Left ventricle myocardium inferior (tissue), 1 donor: Measurements from ENCODE around the gene CAPN15. TPM values are rescaled to one million over a fixed set of nuclear protein-coding genes. Genes with fewer than 3 reads are reported as not detected.
"Not testable (repeated sequence)": the region's sequence is repeated elsewhere in the genome, so short reads cannot be mapped to it uniquely, and the experiment has no call there.

Source experiments
- DNase-seq: peaks from one replicate; pipeline ENCODE4 v3.0.0-alpha.2; 2020
- H3K27ac ChIP-seq: fragments of 200-600 bp; replicated peaks from 2 replicates; pipeline ENCODE4 v1.8.0; 2021
- H3K27me3 ChIP-seq: fragments of 200-600 bp; 2 replicates; pipeline ENCODE4 v1.8.0; 2021; ENCODE audit warnings: low read depth
- H3K36me3 ChIP-seq: fragments of 200-600 bp; 2 replicates; pipeline ENCODE4 v1.8.0; 2021
- H3K4me1 ChIP-seq: fragments of 200-600 bp; 2 replicates; pipeline ENCODE4 v1.8.0; 2021
- H3K4me3 ChIP-seq: fragments of 200-600 bp; 2 replicates; pipeline ENCODE4 v1.8.0; 2021; ENCODE audit warnings: mild to moderate bottlenecking, moderate library complexity
- H3K9me3 ChIP-seq: fragments of 200-600 bp; replicated peaks from 2 replicates; pipeline ENCODE4 v1.8.0; 2021
- intact Hi-C: fragments of 100-400 bp; cut with micrococcal nuclease; formaldehyde crosslinking; loops from one replicate; pipeline ENCODE4 v1.11.0; 2022
- total RNA-seq: library from RNA; stranded (reverse); fragmentation: NEBNext Ultra II Directional; extraction: Animal tissue kit (Norgen Biotek cat#: 25700); gene quantifications from one replicate; pipeline ENCODE4 v1.2.1, GENCODE V29; 2021
- TF ChIP-seq, protein P1 (sequence below): fragments of 200-600 bp; IDR thresholded peaks from 2 replicates; pipeline ENCODE4 v1.8.0; 2021; ENCODE audit warnings: antibody characterized with exemption, mild to moderate bottlenecking, borderline replicate concordance
- donor health status: DM: no; HTN: yes; CAD: no; lungs with severe emphysema.

The CAPN15 gene
- total RNA-seq, 1 donor from 2014 or later: 17.4 TPM

GRCh38 chr16:595942-596735, 68.6 kb downstream of the CAPN15 start:
- no peak for DNase-seq
- no peaks in the 10 kb centered on the region for H3K9me3 ChIP-seq
- peaks cover 24% of the 10 kb centered on the region for H3K4me1 ChIP-seq
- no peak overlapping the region for H3K27ac ChIP-seq
- no peak overlapping the region for H3K4me3 ChIP-seq
- TF ChIP-seq, protein P1, sequence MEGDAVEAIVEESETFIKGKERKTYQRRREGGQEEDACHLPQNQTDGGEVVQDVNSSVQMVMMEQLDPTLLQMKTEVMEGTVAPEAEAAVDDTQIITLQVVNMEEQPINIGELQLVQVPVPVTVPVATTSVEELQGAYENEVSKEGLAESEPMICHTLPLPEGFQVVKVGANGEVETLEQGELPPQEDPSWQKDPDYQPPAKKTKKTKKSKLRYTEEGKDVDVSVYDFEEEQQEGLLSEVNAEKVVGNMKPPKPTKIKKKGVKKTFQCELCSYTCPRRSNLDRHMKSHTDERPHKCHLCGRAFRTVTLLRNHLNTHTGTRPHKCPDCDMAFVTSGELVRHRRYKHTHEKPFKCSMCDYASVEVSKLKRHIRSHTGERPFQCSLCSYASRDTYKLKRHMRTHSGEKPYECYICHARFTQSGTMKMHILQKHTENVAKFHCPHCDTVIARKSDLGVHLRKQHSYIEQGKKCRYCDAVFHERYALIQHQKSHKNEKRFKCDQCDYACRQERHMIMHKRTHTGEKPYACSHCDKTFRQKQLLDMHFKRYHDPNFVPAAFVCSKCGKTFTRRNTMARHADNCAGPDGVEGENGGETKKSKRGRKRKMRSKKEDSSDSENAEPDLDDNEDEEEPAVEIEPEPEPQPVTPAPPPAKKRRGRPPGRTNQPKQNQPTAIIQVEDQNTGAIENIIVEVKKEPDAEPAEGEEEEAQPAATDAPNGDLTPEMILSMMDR: no peak
- H3K36me3 ChIP-seq: peaks cover 8% of the 10 kb centered on the region
- intact Hi-C loops: no loop called here
- H3K27me3 ChIP-seq: no peaks in the 10 kb centered on the region

GRCh38 chr16:596736-597060, 69.2 kb downstream of the CAPN15 start:
- no peak overlapping the region for H3K4me3 ChIP-seq
- H3K9me3 ChIP-seq: no peaks in the 10 kb centered on the region
- peaks cover 8% of the 10 kb centered on the region for H3K36me3 ChIP-seq
- H3K27me3 ChIP-seq: no peaks in the 10 kb centered on the region
- no peak for DNase-seq
- intact Hi-C loops: no loop called here
- H3K27ac ChIP-seq: no peak overlapping the region
- H3K4me1 ChIP-seq: peaks cover 18% of the 10 kb centered on the region
- TF ChIP-seq, protein P1: no peak

DNA sequence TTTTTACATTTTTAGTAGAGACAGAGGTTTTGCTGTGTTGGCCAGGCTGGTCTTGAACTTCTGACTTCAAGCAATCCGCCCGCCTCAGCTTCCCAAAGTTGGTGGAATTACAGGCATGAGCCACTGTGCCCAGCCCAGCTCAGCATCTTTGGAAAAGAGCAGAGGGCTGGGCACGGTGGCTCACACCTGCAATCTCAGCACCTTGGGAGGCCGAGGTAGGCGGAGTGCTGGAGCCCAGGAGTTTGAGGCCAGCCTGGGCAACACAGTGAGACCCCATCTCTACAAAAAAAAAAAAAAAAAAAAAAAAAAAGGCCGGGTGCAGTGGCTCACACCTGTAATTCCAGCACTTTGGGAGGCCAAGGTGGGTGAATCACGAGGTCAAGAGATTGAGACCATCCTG, 70.1 kb downstream of the CAPN15 start:
- intact Hi-C loops, DNase-seq, H3K27me3 ChIP-seq, H3K4me3 ChIP-seq, H3K36me3 ChIP-seq, H3K4me1 ChIP-seq, H3K9me3 ChIP-seq, H3K27ac ChIP-seq: not testable (repeated sequence)

GRCh38 chr16:598823-599739, 71.6 kb downstream of the CAPN15 start:
- Histone ChIP-seq H3K4me1 (no peaks in the 10 kb centered on the region), H3K9me3 (no peaks in the 10 kb centered on the region), H3K27ac (no peak overlapping the region), H3K27me3 (no peaks in the 10 kb centered on the region), H3K36me3 (peaks cover 8% of the 10 kb centered on the region), H3K4me3 (no peak overlapping the region)
- no peak for DNase-seq
- TF ChIP-seq, protein P1: no peak
- intact Hi-C loops: no loop called here

DNA sequence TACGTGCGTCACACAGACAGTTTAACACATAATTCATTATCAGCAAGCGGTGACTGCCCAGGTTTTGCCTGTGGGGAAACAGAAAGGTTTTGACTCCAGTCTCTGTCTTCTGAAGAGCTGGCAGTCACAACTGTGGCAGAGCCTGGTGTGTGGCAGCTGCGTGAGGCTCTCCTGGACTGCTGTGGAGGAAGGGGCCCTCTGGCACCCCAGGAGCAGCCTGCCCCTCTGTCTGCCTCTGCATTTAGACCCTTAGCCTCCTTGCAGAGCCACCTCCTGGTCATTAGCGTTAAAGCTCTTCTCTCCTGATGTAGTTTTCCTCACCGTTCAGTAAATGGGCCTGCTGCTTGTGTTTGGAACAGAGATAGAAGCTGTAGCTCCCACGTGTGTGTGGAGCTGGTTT, 73.3 kb downstream of the CAPN15 start:
- H3K4me1 ChIP-seq: no peaks in the 10 kb centered on the region
- H3K4me3 ChIP-seq: no peak overlapping the region
- H3K27ac ChIP-seq: no peak overlapping the region
- no peaks in the 10 kb centered on the region for H3K27me3 ChIP-seq
- TF ChIP-seq, protein P1: no peak
- intact Hi-C loops: no loop called here
- peaks cover 8% of the 10 kb centered on the region for H3K36me3 ChIP-seq
- DNase-seq: no peak
- peaks cover 6% of the 10 kb centered on the region for H3K9me3 ChIP-seq

- H3K36me3 ChIP-seq: no peaks in the 10 kb centered on the region
- H3K4me3 ChIP-seq: no peak overlapping the region
- TF ChIP-seq, protein P1: no peak
- no peak overlapping the region for H3K27ac ChIP-seq
- H3K27me3 ChIP-seq: no peaks in the 10 kb centered on the region
- intact Hi-C loops: no loop called here
- no peak for DNase-seq
- H3K4me1 ChIP-seq: no peaks in the 10 kb centered on the region
- peaks cover 6% of the 10 kb centered on the region for H3K9me3 ChIP-seq
These were observed 76.4 kb downstream of the CAPN15 start for GRCh38 chr16:603933-604332.
